Astrocyte (in vitro differentiated cells and primary cell): ENCODE data around the gene PTK6. TPM values are rescaled to one million over a fixed set of nuclear protein-coding genes. Genes with fewer than 3 reads are reported as not detected.

ENCODE experiments used
- DNase-seq: peaks from one replicate; pipeline ENCODE4 v3.0.0-alpha.2; 2010; ENCODE audit warnings: low read depth
- FAIRE-seq: peaks from 2 replicates; lab custom pipeline; 2011; peaks lifted over from hg19 to GRCh38; lab: Jason Lieb, UNC
- H2AFZ ChIP-seq: 2 replicates; pipeline ENCODE4 v1.6.0; 2012; ENCODE audit warnings: low read depth, low read length, inconsistent platforms
- H3K27ac ChIP-seq: 2 replicates; pipeline ENCODE4 v1.5.1; 2011; ENCODE audit warnings: low read depth, low read length, inconsistent platforms
- H3K27me3 ChIP-seq: 2 replicates; pipeline ENCODE4 v1.6.0; 2011; ENCODE audit warnings: low read length, inconsistent platforms; ENCODE audit not compliant: insufficient read depth
- H3K36me3 ChIP-seq: 2 replicates; pipeline ENCODE4 v1.5.1; 2011; ENCODE audit warnings: low read length, inconsistent platforms; ENCODE audit not compliant: insufficient read depth
- H3K4me1 ChIP-seq: 2 replicates; pipeline ENCODE4 v1.5.1; 2011; ENCODE audit warnings: low read length, inconsistent platforms; ENCODE audit not compliant: insufficient read depth
- H3K4me2 ChIP-seq: 2 replicates; pipeline ENCODE4 v1.6.0; 2012; ENCODE audit warnings: low read length, inconsistent platforms
- H3K4me3 ChIP-seq: 2 replicates; pipeline ENCODE4 v1.5.1; 2011; ENCODE audit warnings: low read depth, mild to moderate bottlenecking, low read length, inconsistent platforms; ENCODE audit not compliant: insufficient read depth
- H3K79me2 ChIP-seq: 2 replicates; pipeline ENCODE4 v1.6.0; 2012; ENCODE audit warnings: mild to moderate bottlenecking, low read length, inconsistent platforms; ENCODE audit not compliant: insufficient read depth
- H3K9ac ChIP-seq: 2 replicates; pipeline ENCODE4 v1.6.0; 2012; ENCODE audit warnings: mild to moderate bottlenecking, low read length, inconsistent platforms
- H3K9me3 ChIP-seq: 2 replicates; pipeline ENCODE4 v1.5.1; 2012; ENCODE audit warnings: low read depth, mild to moderate bottlenecking, low read length, inconsistent platforms; ENCODE audit not compliant: insufficient read depth
- H4K20me1 ChIP-seq: 2 replicates; pipeline ENCODE4 v1.6.0; 2012; ENCODE audit warnings: low read length, inconsistent platforms; ENCODE audit not compliant: insufficient read depth
- H3K27ac Mint-ChIP-seq: one replicate; pipeline ENCODE4 v1.8.0; 2021; ENCODE audit warnings: mild to moderate bottlenecking, mixed read lengths; ENCODE audit not compliant: unreplicated experiment
- H3K27me3 Mint-ChIP-seq: one replicate; pipeline ENCODE4 v1.8.0; 2021; ENCODE audit warnings: low read depth, mixed read lengths; ENCODE audit not compliant: unreplicated experiment
- H3K36me3 Mint-ChIP-seq: one replicate; pipeline ENCODE4 v1.8.0; 2021; ENCODE audit warnings: low read depth, mixed read lengths; ENCODE audit not compliant: unreplicated experiment
- H3K4me1 Mint-ChIP-seq: one replicate; pipeline ENCODE4 v1.8.0; 2021; ENCODE audit warnings: low read depth, mixed read lengths; ENCODE audit not compliant: unreplicated experiment
- H3K4me3 Mint-ChIP-seq: one replicate; pipeline ENCODE4 v1.8.0; 2021; ENCODE audit warnings: mild to moderate bottlenecking, moderate library complexity, mixed read lengths; ENCODE audit not compliant: unreplicated experiment
- H3K9me3 Mint-ChIP-seq: one replicate; pipeline ENCODE4 v1.8.0; 2021; ENCODE audit warnings: mild to moderate bottlenecking, mixed read lengths; ENCODE audit not compliant: unreplicated experiment
- EZH2 ChIP-seq: IDR thresholded peaks from 2 replicates; pipeline ENCODE4 v1.6.1; 2012; ENCODE audit warnings: mild to moderate bottlenecking, low read length, inconsistent platforms; ENCODE audit not compliant: insufficient read depth
- total RNA-seq: library from RNA; stranded (reverse); gene quantifications from 2 replicates; pipeline ENCODE4 v1.2.1, GENCODE V29; 2021
- TF ChIP-seq, protein P1 (sequence below): IDR thresholded peaks from 2 replicates; pipeline ENCODE4 v1.5.1; 2011; ENCODE audit warnings: low read depth, mild to moderate bottlenecking, inconsistent platforms, low read length, moderate library complexity; ENCODE audit not compliant: insufficient read depth

The PTK6 gene
- total RNA-seq, 1 donor from 2014 or later: 0.18 TPM

DNA sequence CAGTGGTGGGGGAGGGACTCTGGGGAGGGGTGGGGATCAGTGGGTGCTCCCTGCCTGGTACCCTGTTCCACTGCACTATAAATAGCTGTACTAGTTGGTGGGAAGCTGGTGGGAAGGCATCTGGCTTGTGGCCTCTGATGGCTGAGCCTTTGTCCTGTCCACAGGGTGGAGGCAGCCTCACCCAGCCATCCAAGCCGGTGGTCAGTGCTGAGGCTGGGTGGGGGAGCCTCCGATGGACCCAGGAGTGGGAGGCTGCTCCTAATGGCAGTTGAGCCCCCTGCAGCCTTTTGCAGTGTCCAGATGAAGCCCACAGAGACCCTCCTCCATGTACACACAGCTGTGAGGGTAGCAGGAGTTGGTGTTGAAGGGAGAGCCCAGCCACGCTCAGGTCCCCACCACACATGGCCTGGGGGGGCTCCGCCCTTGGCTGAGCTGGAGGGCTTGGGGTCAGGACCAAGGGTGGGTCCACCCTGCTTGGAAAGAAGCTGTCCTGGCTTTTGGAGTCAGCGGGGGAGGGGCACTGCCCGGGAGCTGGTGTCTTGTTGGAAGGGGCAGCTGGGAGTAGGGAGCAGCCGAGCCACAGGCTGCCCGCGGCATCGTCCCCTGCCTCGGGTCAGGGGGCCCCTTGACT is 14.1 kb downstream of the PTK6 start:
- no peak for FAIRE-seq
- no peak for DNase-seq
- no peak overlapping the region for H3K27ac ChIP-seq
- no peaks in the 10 kb centered on the region for H3K9me3 Mint-ChIP-seq
- H3K27me3 ChIP-seq: no peaks in the 10 kb centered on the region
- no peak overlapping the region for H3K4me3 Mint-ChIP-seq
- TF ChIP-seq, protein P1, sequence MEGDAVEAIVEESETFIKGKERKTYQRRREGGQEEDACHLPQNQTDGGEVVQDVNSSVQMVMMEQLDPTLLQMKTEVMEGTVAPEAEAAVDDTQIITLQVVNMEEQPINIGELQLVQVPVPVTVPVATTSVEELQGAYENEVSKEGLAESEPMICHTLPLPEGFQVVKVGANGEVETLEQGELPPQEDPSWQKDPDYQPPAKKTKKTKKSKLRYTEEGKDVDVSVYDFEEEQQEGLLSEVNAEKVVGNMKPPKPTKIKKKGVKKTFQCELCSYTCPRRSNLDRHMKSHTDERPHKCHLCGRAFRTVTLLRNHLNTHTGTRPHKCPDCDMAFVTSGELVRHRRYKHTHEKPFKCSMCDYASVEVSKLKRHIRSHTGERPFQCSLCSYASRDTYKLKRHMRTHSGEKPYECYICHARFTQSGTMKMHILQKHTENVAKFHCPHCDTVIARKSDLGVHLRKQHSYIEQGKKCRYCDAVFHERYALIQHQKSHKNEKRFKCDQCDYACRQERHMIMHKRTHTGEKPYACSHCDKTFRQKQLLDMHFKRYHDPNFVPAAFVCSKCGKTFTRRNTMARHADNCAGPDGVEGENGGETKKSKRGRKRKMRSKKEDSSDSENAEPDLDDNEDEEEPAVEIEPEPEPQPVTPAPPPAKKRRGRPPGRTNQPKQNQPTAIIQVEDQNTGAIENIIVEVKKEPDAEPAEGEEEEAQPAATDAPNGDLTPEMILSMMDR: no peak
- TF ChIP-seq EZH2: no peak
- H3K4me3 ChIP-seq: no peak overlapping the region
- H3K79me2 ChIP-seq: peaks cover 28% of the 10 kb centered on the region
- H4K20me1 ChIP-seq: peaks cover 50% of the 10 kb centered on the region
- H3K9ac ChIP-seq: no peak overlapping the region
- peaks cover 14% of the 10 kb centered on the region for H3K36me3 Mint-ChIP-seq
- no peak overlapping the region for H2AFZ ChIP-seq
- H3K4me2 ChIP-seq: peak overlapping the region; percentile 19
- H3K36me3 ChIP-seq: no peaks in the 10 kb centered on the region
- no peaks in the 10 kb centered on the region for H3K9me3 ChIP-seq
- H3K27me3 Mint-ChIP-seq: no peaks in the 10 kb centered on the region
- peaks cover 2% of the 10 kb centered on the region for H3K4me1 Mint-ChIP-seq
- peaks cover 14% of the 10 kb centered on the region for H3K4me1 ChIP-seq
- H3K27ac Mint-ChIP-seq: no peak overlapping the region

DNA sequence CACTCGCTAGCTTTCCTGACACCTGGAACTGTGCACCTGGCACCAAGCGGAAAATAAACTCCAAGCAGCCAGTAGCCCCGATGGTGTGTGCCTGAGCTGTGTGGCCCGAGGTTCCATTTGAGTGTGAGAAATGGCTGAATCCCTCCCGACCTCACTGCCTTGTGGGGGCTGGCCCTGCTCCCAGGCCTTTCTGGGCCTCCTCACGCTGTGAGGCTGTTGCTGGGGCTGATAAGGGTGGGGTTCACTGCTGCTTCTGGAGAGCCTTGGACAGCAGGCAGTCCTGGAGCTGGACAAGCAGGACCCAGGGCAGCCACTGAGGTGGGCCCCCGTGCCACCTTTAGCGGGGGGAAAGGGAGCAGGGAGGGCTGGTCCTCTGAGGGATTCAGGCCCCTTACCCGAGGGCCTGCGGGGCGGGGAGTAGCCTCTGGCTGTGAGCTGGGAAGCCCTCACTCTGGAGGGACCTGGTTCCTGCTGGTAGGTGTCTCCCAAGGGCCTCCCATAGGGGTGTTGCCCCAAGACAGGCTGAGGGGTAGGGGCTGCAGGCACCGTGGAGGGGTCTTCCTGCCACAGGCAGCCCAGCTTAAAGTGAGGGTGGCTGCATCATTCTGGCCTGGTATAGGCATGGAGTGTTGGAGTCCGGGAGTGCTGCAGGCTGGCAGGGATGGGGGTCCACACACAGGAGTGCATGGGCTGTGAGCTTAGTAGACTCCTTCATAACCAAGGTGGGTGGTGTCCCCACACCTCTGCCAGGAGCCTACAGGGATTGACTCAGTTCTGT is 14.9 kb downstream of the PTK6 start:
- peaks cover 50% of the 10 kb centered on the region for H4K20me1 ChIP-seq
- H3K36me3 Mint-ChIP-seq: peaks cover 16% of the 10 kb centered on the region
- TF ChIP-seq EZH2: no peak
- TF ChIP-seq, protein P1: no peak
- peak overlapping the region; percentile 30 for H3K9ac ChIP-seq
- H3K27me3 ChIP-seq: no peaks in the 10 kb centered on the region
- H3K27me3 Mint-ChIP-seq: no peaks in the 10 kb centered on the region
- H3K79me2 ChIP-seq: peaks cover 28% of the 10 kb centered on the region
- no peak overlapping the region for H3K27ac ChIP-seq
- no peak overlapping the region for H2AFZ ChIP-seq
- H3K4me1 Mint-ChIP-seq: peaks cover 2% of the 10 kb centered on the region
- no peak for DNase-seq
- H3K36me3 ChIP-seq: no peaks in the 10 kb centered on the region
- H3K4me2 ChIP-seq: peak overlapping the region; percentile 100
- H3K4me3 ChIP-seq: peak overlapping the region; percentile 92
- H3K4me3 Mint-ChIP-seq: peak overlapping the region; percentile 79
- H3K27ac Mint-ChIP-seq: peak overlapping the region; percentile 75
- peaks cover 14% of the 10 kb centered on the region for H3K4me1 ChIP-seq
- no peak for FAIRE-seq
- H3K9me3 Mint-ChIP-seq: no peaks in the 10 kb centered on the region
- H3K9me3 ChIP-seq: no peaks in the 10 kb centered on the region
